HEK293T (cell line): ENCODE results near the gene DYNLRB1.
"Not testable (repeated sequence)": the region's sequence is repeated elsewhere in the genome, so short reads cannot be mapped to it uniquely, and the experiment has no call there.

Source experiments
- CTCF ChIA-PET: fragments of 350-600 bp; formaldehyde crosslinking; extraction: SDS; loops from one replicate; lab custom pipeline; 2021; ENCODE audit warnings: antibody characterized with exemption, inconsistent platforms; lab: Yijun Ruan, JAX
- POLR2A ChIA-PET: fragments of 350-600 bp; formaldehyde crosslinking; extraction: SDS; loops from one replicate; lab custom pipeline; 2020; ENCODE audit warnings: antibody characterized with exemption, inconsistent platforms; lab: Yijun Ruan, JAX
- DNase-seq: peaks from one replicate; pipeline ENCODE4 v3.0.0; 2012; ENCODE audit warnings: mixed read lengths; ENCODE audit errors: extremely low spot score
- ARNT ChIP-seq: fragments of 450-650 bp; IDR thresholded peaks from 2 replicates; pipeline ENCODE4 v1.6.1; 2017; ENCODE audit warnings: mild to moderate bottlenecking
- BHLHE40 ChIP-seq: fragments of 450-650 bp; IDR thresholded peaks from 2 replicates; pipeline ENCODE4 v1.6.1; 2016; ENCODE audit warnings: mild to moderate bottlenecking, moderate library complexity, borderline replicate concordance
- CTBP1 ChIP-seq: fragments of 450-650 bp; IDR thresholded peaks from 2 replicates; pipeline ENCODE4 v1.6.1; 2016; ENCODE audit warnings: borderline replicate concordance
- ELF4 ChIP-seq: fragments of 450-650 bp; IDR thresholded peaks from 2 replicates; pipeline ENCODE4 v1.6.1; 2017; ENCODE audit warnings: antibody characterized with exemption
- FOXA1 ChIP-seq: fragments of 450-650 bp; IDR thresholded peaks from 2 replicates; pipeline ENCODE4 v1.6.1; 2016; ENCODE audit warnings: mild to moderate bottlenecking
- FOXK2 ChIP-seq: fragments of 450-650 bp; IDR thresholded peaks from 2 replicates; pipeline ENCODE4 v1.6.1; 2016; ENCODE audit warnings: mild to moderate bottlenecking
- FOXM1 ChIP-seq: fragments of 450-650 bp; IDR thresholded peaks from 2 replicates; pipeline ENCODE4 v1.6.1; 2017; ENCODE audit warnings: mild to moderate bottlenecking, borderline replicate concordance
- HDGF ChIP-seq: fragments of 450-650 bp; IDR thresholded peaks from 2 replicates; pipeline ENCODE4 v1.6.1; 2017; ENCODE audit warnings: antibody characterized with exemption, borderline replicate concordance
- L3MBTL2 ChIP-seq: fragments of 450-650 bp; conservative IDR thresholded peaks from 2 replicates; pipeline ENCODE4 v1.6.1; 2016; ENCODE audit warnings: mild to moderate bottlenecking
- LEF1 ChIP-seq: fragments of 450-650 bp; IDR thresholded peaks from 2 replicates; pipeline ENCODE4 v1.6.1; 2017; ENCODE audit warnings: mild to moderate bottlenecking, borderline replicate concordance
- NFRKB ChIP-seq: fragments of 450-650 bp; IDR thresholded peaks from 2 replicates; pipeline ENCODE4 v1.6.1; 2016; ENCODE audit warnings: mild to moderate bottlenecking, moderate library complexity
- PKNOX1 ChIP-seq: fragments of 450-650 bp; IDR thresholded peaks from 2 replicates; pipeline ENCODE4 v1.6.1; 2016
- SP1 ChIP-seq: fragments of 450-650 bp; IDR thresholded peaks from 2 replicates; pipeline ENCODE4 v1.6.1; 2017
- SUZ12 ChIP-seq: fragments of 450-650 bp; IDR thresholded peaks from 2 replicates; pipeline ENCODE4 v1.6.1; 2016; ENCODE audit warnings: mild to moderate bottlenecking
- TARDBP ChIP-seq: fragments of 450-650 bp; IDR thresholded peaks from 2 replicates; pipeline ENCODE4 v1.6.1; 2016
- ZNF384 ChIP-seq: fragments of 450-650 bp; IDR thresholded peaks from 2 replicates; pipeline ENCODE4 v1.6.1; 2016

DYNLRB1 gene

DNA sequence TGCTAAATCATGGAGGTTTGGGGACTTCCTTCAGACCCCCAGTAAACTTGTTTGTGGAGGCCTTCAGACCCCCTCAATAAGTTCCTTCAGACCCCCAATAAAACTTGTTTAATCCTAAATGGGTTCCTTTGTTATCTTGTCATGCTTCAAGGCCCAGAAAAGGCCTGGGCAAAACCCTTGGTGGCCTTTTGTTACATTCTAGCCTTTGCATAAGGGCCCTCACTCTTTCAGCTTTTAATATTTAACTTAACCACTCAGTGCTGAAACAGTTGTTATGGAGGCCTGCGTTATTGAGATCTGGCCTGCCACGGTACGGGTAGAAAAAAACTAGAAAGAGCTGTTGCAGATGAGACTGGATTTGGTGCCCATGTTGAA is 4.3 kb upstream of the DYNLRB1 start:
- POLR2A ChIA-PET, result no interaction called here
- TF ChIP-seq FOXK2, result no peak
- CTCF ChIA-PET, result interaction anchor here (0.5 kb wide), 1 partner anchor 17 kb away, joined by 6 read pairs; no protein-coding TSS in a partner anchor

DNA sequence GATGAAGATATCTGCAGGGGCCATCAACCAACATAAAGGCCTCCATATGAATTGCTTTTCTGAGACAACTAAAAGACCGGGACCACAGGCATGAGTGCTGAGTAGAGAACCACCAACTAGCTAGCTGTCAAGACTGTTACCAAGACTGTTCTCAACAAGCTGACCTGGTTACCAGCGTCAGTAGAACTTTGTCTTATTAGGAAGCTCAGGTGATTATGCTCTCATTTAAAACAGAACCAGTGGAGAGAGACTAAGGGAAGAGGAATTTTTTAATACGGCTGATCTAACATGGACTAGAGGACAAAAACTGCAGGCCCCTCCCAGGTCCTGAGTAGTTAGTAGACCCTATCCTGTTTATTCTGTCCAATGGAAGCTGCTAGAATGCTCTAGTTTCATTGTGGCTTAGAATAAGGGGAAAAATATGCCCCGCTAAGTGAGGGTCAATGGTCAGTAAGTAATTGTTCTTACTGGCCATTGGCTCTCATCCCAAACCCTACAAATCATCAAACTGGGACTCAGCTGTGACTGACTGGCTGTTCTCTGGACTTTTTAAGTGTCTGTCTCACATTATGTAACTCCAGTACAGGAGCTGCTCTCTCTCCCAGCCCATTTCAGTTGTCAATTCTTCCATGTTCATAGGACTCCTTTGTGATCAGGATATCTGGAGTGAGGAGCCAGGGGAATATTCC is 3.8 kb upstream of the DYNLRB1 start:
- no peak for DNase-seq
- TF ChIP-seq FOXA1 (no peak), PKNOX1 (no peak), ARNT (no peak), SP1 (no peak), L3MBTL2 (no peak), ZNF384 (no peak), HDGF (no peak), FOXM1 (no peak), FOXK2 (no peak), BHLHE40 (no peak), NFRKB (no peak)
- ChIA-PET CTCF (interaction anchor here (0.5 kb wide), 1 partner anchor 17 kb away, joined by 6 read pairs; no protein-coding TSS in a partner anchor), POLR2A (no interaction called here)

More for the DNA sequence above, 4.3 kb upstream of the DYNLRB1 start:
- DNase-seq, result no peak

DNA sequence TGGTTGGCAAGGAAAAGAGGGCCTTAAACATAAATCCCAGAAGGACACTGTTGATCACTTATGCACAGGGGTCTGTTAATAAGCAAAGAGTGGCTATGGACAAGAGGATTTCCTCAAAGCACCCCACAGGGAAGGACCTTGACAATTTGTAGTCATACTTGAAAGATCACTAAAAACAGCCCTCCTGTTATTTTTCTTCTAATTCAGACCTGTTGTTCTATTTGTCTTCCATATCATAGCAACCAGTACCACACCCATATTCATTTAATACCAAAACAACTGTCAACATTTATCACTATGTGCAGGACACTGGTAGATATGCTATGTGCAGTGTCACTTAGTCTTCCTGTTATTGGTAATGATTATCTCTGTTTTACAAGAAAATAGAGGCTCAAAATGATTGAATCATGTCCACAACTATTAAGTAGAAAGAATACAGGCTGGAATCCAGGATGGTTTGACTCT is 3.2 kb upstream of the DYNLRB1 start:
- POLR2A ChIA-PET, result no interaction called here
- no peak for DNase-seq
- CTCF ChIA-PET, result no interaction called here
- TF ChIP-seq L3MBTL2 (no peak), LEF1 (no peak), BHLHE40 (no peak), TARDBP (no peak), FOXA1 (no peak), ELF4 (no peak), FOXM1 (no peak), ARNT (no peak)

DNA sequence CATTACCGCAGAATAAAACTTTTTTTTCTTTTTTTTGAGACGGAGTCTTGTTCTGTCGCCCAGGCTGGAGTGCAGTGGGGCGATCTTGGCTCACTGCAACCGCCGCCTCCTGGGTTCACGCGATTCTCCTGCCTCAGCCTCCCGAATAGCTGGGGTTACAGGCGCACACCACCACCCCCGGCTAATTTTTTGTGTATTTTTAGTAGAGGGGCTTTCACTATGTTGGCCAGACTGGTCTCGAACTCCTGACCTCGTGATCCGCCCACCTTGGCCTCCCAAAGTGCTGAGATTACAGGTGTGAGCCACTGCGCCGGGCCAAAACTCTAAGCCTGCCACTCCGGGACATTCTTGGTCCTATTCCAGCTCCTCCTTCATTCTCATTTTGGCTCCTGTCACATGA is 2.2 kb upstream of the DYNLRB1 start:
- DNase-seq, result not testable (repeated sequence)
- CTCF ChIA-PET, result interaction anchor here (0.6 to 0.9 kb wide), 2 partner anchors 384 to 1837 kb away, joined by 4 to 7 read pairs; no protein-coding TSS in a partner anchor
- POLR2A ChIA-PET, result interaction anchor here (0.9 kb wide), 1 partner anchor 150 kb away, joined by 3 read pairs; no protein-coding TSS in a partner anchor

DNA sequence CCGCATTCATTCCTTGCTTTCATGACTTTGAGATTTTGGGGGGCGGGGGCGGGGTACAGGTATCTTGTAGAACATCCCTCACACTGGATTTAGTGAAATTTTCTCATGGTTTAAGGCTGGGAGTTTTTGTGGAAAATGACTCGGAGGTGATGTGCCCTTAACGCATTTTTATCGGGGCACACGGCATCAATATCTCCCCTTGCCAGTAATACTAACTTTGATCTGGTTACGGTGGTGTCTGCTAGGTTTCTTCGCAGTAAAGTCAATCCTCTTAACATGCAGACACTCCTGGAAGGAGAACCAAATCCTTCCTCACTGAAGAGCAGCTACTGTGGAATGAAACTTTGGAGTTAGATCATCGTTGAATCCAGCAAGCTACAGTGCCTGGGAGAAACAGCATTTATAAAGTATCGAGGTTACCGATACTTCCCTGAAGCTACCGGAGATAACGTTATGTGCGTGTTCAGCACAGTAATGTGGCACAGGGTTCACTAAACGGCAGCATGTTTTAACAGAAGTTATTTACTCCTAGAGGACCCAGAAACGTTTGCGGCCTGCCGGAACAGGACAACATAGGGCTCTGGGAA is 1.2 kb upstream of the DYNLRB1 start:
- POLR2A ChIA-PET, result interaction anchor here (0.8 to 2.9 kb wide), 10 partner anchors 10 to 402 kb away, joined by 4 to 18 read pairs (median 12); partner anchors contain the start of genes AHCY, EIF2S2 and ITCH
- no peak for DNase-seq
- CTCF ChIA-PET, result interaction anchor here (0.6 to 0.8 kb wide), 2 partner anchors 24 to 1836 kb away, joined by 3 to 7 read pairs; no protein-coding TSS in a partner anchor
- no peak for TF ChIP-seq ELF4

- TF ChIP-seq TARDBP, result no peak
- TF ChIP-seq ELF4, result no peak
- no peak for TF ChIP-seq SP1
- TF ChIP-seq NFRKB, result no peak
- TF ChIP-seq FOXA1, result no peak
- TF ChIP-seq L3MBTL2, result no peak; the same call in 1 of the 2 replicates
- TF ChIP-seq PKNOX1, result no peak
- TF ChIP-seq FOXM1, result no peak
- no peak for TF ChIP-seq CTBP1
- ChIA-PET POLR2A (interaction anchor here (0.7 to 2.9 kb wide), 16 partner anchors 9 to 403 kb away, joined by 3 to 18 read pairs (median 6); partner anchors contain the start of genes AHCY, EIF2S2 and ITCH), CTCF (interaction anchor here (0.8 to 3.0 kb wide), 2 partner anchors 23 to 203 kb away, joined by 3 to 20 read pairs; no protein-coding TSS in a partner anchor)
- DNase-seq, result peak; percentile 67
These were observed 557 bp upstream of the DYNLRB1 start for GRCh38 chr20:34515484-34516246.

DNA sequence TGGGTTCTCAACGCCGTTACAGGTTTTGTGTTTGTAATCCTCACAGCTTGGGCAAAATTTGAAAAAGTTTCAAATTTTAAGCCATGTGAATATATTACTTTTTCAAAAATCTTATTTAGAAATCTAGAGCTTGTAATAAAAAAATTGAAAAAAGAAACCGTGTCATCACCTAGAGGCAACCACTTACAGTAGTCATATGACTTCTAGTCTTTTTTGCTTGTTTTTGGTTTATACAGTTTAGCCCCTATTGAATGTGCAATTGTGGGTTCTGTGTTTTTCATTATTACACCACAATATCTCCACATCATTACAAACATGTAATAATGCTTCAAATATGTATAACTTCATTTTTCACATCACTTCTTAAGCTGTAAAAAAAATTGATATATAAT is 888 bp downstream of the DYNLRB1 start:
- ChIA-PET CTCF (interaction anchor here (0.6 to 3.0 kb wide), 3 partner anchors 13 to 205 kb away, joined by 4 to 20 read pairs (median 4); no protein-coding TSS in a partner anchor), POLR2A (interaction anchor here (0.7 to 2.9 kb wide), 10 partner anchors 8 to 404 kb away, joined by 3 to 18 read pairs (median 12); partner anchors contain the start of genes AHCY, EIF2S2 and ITCH)
- no peak for TF ChIP-seq FOXK2
- no peak for TF ChIP-seq HDGF
- TF ChIP-seq FOXM1, result no peak
- no peak for TF ChIP-seq SP1
- no peak for TF ChIP-seq PKNOX1
- no peak for TF ChIP-seq LEF1
- TF ChIP-seq TARDBP, result no peak
- TF ChIP-seq ELF4, result no peak
- no peak for TF ChIP-seq L3MBTL2
- TF ChIP-seq NFRKB, result no peak
- TF ChIP-seq FOXA1, result no peak
- TF ChIP-seq BHLHE40, result no peak
- TF ChIP-seq ARNT, result no peak
- no peak for TF ChIP-seq SUZ12
- no peak for TF ChIP-seq ZNF384
- DNase-seq, result no peak

- POLR2A ChIA-PET, result interaction anchor here (1.0 kb wide), 1 partner anchor 216 kb away, joined by 3 read pairs; the partner anchor contains the start of gene AHCY
- DNase-seq, result not testable (repeated sequence)
- CTCF ChIA-PET, result interaction anchor here (0.6 kb wide), 1 partner anchor 338 kb away, joined by 4 read pairs; no protein-coding TSS in a partner anchor
These were observed 2.6 kb downstream of the DYNLRB1 start for GRCh38 chr20:34518863-34519262.

DNA sequence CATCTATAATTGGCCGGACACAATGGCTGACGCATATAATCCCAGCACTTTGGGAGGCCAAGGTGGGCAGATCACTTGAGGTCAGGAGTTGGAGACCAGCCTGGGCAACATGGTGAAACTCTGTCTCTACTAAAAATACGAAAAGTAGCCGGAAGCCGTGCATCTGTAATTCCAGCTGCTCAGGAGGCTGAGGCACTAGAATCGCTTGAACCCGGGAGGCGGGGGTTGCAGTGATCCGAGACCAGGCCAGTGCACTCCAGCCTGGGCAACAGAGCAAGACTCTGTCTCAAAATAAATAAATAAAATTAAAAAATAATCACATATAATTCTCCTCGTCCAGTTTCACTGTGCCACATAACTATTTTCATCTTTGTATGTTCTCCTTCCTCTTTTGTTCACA is 3.6 kb downstream of the DYNLRB1 start:
- CTCF ChIA-PET, DNase-seq, POLR2A ChIA-PET: not testable (repeated sequence)
